Stimulated activated CD4-positive, alpha-beta T cell treated with anti-CD3 and anti-CD28 coated beads, TNF-alpha, amount 100 ng/mL, for 4 hours (primary cell): ENCODE measurements around the gene CPED1.
"Not testable (repeated sequence)": the region's sequence is repeated elsewhere in the genome, so short reads cannot be mapped to it uniquely, and the experiment has no call there.

Experiments
- DNase-seq, 3 experiments: peaks; one replicate each; pipeline ENCODE4 v3.0.0-alpha.2; 2020; ENCODE audit warnings: low read depth in 3 of 3

Gene CPED1

GRCh38 chr7:121071132-121071531, 82.6 kb downstream of the CPED1 start:
- no peak for DNase-seq

DNA sequence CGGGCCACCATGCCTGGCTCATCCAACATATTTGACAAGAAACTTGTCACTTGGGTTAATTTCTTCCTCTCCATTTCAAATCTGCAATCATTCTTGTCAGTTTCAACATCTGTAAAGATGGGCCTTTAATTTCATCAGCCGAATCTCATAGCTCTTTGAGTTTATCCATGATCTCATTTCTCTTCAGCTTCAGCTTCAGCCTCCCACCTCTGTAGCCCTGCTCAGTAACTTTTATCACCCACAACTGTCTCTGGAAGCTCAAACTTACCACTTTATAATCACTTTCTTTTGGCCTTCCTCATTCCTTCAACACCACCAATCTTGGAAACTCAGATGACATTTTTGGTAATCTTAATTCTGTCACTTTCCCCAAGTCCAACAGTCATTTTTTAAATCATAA, 83.2 kb downstream of the CPED1 start:
- DNase-seq = no peak

DNA sequence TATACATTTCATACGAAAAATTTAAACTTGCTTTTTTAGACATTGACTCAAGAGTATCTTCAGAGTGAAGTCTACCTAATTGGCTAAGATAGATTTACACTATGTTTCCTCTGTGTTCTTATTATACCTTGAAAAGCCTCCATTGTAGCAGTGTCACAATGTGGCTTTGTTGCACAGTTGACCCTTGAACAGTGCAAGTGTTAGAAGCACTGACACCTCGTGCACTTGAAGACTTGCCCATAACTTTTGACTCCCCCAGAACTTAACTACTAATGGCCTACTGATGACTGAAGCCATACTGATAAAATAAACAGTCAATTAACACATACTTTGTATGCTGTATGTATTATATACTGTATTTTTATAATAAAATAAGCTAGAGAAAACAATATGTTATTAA, 84.3 kb downstream of the CPED1 start:
- DNase-seq = no peak

- DNase-seq = no peak
Observed at GRCh38 chr7:121073463-121074099, 85.1 kb downstream of the CPED1 start.

- not testable (repeated sequence) for DNase-seq
Observed at GRCh38 chr7:121075424-121075841, 86.9 kb downstream of the CPED1 start.

GRCh38 chr7:121075952-121076349, 87.4 kb downstream of the CPED1 start:
- no peak for DNase-seq

DNA sequence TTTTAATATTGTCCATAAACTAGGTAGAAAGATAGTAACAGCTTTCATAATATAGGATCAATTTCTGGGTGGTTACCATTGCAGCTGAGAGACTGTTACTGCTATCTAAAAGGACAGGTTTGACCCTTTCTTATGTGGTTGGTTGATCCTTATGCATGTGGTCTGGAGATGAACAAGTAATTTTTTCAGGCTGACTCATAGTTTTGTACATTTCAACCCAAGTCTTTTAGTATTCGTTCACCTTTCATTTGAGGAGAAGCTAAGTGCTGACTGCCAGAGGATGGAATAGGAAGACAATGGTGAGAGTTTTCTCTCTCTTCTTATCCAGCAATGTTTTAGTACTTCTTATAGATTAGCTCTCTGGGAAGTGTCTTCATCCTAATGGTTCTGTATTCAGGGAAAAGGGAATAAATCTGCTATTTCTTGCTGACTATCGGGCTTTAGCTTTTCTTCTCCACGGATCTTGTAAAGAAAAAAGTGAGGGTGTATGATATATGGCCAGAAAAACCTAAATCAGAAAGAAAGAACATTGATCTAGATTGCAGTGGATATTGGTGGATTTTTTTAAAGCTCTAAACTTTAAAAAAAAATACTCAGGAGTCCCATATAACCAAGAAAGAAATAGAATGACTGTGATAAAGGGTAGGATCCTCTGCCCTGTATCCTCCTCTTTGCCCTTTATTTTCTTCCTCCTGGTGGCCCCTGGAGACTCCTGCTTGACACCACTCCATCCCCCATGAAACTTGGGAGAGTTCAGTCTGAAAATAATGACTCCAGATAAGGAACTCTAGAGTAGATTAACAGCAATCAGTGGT, 88.0 kb downstream of the CPED1 start:
- no peak for DNase-seq

GRCh38 chr7:121077165-121077630, 88.7 kb downstream of the CPED1 start:
- no peak for DNase-seq

- no peak for DNase-seq
Observed at GRCh38 chr7:121078701-121079227, 90.3 kb downstream of the CPED1 start.

DNA sequence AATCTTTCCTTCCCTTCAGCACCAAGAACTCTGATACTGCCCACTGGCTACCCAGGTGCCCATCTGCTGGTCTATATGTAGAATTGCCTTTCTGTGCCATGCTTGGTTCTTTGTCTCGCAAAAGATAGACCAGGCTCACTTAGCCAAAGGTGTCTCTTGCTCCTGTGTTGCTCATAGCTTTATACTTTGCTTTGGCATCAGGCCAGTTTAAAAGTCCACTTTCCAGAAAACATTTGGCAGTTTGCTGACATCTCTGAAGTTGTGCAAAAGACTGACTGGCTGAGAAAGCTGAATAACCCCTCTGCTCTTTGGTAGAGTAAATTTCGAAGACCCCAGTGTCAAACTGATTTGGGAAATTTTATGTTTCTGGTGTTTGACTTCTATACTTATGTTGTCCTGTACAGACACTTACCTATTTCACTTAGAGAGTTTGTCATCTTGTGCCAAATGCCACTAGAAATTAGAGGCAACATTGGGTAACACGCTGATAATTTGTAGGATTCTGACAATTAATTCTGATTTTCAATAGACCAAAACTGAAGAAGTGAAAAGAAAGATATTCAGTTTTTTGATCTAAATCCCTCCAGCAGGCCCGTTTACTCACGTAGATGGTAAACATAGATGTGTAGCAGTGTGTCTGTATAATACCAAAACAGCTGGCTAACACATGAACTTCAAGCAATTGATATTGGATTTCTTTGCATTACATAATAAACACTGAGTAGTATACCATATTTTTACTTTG, 91.1 kb downstream of the CPED1 start:
- DNase-seq = no peak

- DNase-seq = no peak
Observed at GRCh38 chr7:121080257-121080912, 91.9 kb downstream of the CPED1 start.

DNA sequence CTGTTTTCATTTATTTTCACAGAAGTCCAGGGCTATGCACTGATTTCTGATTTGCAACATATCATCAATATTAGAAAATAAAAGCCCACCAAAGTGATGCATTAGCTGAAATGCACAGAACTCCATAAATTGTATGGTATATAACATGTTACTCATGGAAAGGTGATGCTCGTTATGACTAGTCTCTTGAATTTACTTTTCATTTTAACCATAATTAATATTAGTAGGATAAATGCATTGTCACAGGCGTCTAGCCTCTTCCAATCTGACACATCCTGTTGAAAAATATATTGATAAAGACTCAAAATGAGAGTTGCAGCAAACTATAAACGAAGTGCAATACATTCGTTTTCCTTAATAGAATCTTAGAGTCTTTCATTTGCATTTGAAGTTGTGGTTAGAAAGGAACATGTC, 92.4 kb downstream of the CPED1 start:
- no peak for DNase-seq

GRCh38 chr7:121081327-121081936, 92.9 kb downstream of the CPED1 start:
- no peak for DNase-seq

DNA sequence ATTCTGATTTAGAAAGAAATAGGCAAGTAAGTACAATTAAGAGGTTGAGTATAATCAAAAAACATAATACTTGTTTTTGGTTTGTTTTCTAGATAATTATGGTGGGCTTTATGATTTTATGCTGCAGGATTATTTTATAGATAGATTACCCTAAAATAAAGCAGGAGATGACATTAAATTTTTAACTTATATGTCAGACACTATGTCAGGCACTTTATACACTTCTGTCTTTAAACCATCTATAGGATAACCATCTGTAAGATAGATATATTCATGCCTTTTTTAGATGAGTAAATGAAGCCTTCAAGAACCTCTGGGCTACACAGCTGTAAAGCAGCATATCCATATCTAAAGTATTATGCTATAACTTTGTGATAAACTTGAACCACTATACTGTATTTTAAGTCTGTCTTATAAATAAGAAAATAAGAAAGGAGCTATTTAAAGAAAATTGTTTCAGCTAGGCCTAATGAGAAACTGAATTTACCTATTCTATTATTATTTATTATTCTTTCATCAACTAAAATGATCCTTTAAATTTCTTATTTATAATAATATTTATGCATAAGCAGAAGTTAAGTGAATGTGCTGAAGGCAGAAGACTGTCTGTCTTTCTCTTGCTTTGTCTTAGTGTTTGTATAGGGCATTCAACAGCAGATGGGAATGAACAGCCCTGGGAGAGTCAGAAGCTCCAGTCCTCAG, 94.0 kb downstream of the CPED1 start:
- no peak for DNase-seq

DNA sequence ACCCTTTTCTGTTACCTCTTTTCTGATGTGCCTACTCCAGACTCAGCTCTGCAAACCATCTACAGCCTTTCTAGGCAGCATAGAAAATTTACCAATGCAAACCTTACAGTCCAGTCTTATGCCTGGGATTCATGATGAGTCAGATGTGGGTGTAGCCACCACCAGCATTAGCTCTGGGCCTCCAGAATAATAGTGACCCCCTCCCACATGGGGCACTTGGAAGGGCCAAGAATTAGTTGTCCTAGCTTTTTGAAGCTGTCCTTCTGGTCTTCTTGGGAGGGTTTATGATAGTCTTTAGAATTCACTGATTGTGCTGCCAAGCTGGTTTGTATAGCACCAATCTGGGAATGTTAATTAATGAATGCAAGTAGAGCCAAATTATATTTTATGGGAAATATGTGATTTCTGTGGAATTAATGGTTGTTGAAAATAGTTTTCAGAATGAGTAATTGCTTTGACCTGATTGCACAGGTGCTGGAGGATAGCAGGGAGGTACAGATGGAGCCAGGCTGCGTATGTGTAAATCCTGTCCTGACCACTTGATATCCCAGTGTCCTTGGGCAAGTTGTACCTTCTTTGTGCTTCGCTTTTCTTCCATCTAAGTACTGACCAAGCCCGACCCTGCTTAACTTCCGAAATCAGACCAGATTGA, 94.8 kb downstream of the CPED1 start:
- no peak for DNase-seq

DNA sequence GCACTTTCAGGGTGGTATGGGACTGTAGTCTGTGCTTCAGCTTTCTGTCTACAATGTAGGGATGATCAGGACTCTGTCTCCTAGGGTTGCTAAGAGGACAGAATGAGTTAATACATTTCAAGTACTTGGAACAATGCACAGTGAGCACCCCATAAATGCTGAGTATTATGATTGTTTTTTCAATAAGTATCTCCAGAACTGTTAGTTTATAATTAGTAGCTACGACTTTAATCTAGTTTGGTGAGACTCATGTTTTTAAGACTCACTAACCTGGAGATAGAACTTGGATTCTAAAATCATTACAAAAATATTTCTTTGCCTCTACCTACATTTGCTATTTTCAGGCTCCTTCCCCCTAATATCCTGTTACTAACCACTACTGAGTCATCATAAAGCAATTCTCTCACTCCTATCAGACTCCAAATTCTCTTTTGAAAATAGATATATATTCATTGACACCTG, 95.3 kb downstream of the CPED1 start:
- no peak for DNase-seq

- no peak for DNase-seq
Observed at GRCh38 chr7:121084256-121084655, 95.7 kb downstream of the CPED1 start.

- no peak for DNase-seq
Observed at GRCh38 chr7:121084748-121085336, 96.3 kb downstream of the CPED1 start.

DNA sequence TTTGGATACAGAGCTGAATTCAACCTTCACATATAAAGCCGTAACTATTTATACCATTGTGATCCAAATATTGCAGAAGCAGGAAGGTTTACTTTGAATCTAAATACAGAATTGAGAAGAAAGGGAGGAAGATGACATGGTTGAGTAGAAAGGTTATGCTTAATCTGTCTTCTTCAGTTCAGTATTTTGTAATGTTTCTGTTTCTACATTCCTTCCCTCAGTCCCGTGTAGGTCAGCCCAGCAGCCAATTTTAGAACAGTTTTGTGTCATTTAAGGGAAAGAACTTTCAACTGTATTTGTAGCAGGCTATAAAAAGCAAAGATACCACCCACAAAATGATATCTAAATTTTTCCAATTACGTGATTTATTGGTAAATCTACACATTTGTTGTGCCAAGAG, 97.4 kb downstream of the CPED1 start:
- no peak for DNase-seq

DNA sequence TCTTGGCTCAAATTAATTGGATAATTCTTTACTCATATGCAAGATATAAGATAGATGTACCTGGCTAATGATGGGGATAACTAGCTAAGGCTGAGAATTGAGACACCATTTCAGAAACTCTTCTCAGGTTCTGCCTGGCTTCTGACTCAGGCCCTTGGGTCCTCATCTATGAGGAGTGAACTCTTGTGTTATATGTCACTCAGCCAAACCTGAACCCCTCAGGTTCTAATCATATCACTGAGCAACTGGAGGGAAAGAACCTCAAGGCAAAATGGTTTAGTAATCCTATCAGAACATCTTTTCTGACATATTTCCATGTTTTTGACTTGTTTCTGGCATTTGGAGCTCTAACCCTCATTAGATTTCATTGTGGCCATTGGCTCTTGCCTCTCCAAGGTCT, 100.4 kb downstream of the CPED1 start:
- DNase-seq = no peak
